Adrenal gland (tissue), 5 donors: ENCODE measurements around the gene HACL1.
"Not testable (repeated sequence)": the region's sequence is repeated elsewhere in the genome, so short reads cannot be mapped to it uniquely, and the experiment has no call there.

Source experiments
- CTCF ChIP-seq, 6 experiments: fragments of 450-650 bp in 4 of 6; fragments of 200-600 bp in 2 of 6; sonication (generic) in 1 of 6; IDR thresholded peaks; 1 replicate in 5 of 6; 2 replicates in 1 of 6; pipeline versions ENCODE4 v1.5.1 to v1.8.0; 2016 to 2021; ENCODE audit warnings: antibody characterized with exemption in 6 of 6, mild to moderate bottlenecking in 2 of 6, moderate library complexity in 1 of 6
- POLR2A ChIP-seq, 2 donors: fragments of 450-650 bp; IDR thresholded peaks; one replicate each; pipeline ENCODE4 v1.6.1; 2017; ENCODE audit warnings: antibody characterized with exemption in 2 of 2, mild to moderate bottlenecking in 2 of 2, moderate library complexity in 1 of 2
- donor health status: DM: no; HTN: no; CAD: no.

- not testable (repeated sequence) for TF ChIP-seq CTCF, POLR2A (IDR thresholded peaks at IDR 0.05)
These were observed 1.4 kb upstream of the HACL1 start for GRCh38 chr3:15602816-15603215.
